Ureter (tissue), 1 donor: ENCODE data around the gene GRM4. TPM values are rescaled to one million over a fixed set of nuclear protein-coding genes. Genes with fewer than 3 reads are reported as not detected.

ENCODE experiments used
- DNase-seq: peaks from one replicate; pipeline ENCODE4 v3.0.0-alpha.2; 2020; ENCODE audit warnings: low spot score
- total RNA-seq: library from RNA; stranded (reverse); gene quantifications from one replicate; pipeline ENCODE4 v1.2.4, GENCODE V29; 2023
- donor health status: DM: yes; HTN: yes; CAD: no.

Gene GRM4
- total RNA-seq, 1 donor from 2014 or later: 0.21 TPM

DNA sequence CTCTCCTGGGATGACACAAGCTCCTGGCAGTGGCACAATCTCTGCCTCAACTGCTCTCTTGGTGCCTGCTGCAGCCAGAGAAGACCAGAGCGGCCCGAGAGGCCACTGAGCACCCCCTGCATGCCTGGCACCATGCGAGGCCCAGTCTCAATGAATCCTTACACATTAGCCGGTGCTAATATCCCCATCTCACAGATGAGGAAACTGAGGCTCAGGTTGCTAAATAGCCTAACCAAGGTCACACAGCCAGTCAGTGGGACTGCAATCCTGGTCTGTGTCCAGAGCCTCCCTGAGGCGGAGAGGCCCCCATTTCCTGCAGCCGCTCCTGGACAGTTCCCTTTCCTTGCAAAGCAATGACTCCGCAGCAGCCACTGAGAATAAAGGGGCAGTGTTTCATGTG, 81.2 kb downstream of the GRM4 start:
- DNase-seq: no peak

DNA sequence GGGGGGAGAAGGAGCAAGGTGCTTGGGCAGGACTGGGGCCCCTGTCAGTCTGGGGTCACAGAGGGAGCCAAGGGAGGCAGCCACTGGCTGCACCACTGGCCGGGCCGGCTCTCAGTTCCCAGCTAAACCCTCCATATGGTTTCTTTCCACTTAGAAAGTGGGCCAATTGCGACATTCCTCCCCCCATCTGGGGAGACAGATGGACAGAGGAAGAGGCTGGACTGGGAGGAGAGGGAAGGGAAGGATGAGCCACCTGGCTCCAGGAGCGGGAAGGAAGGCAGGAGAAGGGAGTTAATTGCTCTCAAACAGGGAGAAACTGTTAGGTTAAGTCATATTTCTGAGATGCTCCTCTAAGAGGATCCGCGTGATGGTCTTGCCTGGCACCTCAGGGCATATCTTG, 82.2 kb downstream of the GRM4 start:
- no peak for DNase-seq

DNA sequence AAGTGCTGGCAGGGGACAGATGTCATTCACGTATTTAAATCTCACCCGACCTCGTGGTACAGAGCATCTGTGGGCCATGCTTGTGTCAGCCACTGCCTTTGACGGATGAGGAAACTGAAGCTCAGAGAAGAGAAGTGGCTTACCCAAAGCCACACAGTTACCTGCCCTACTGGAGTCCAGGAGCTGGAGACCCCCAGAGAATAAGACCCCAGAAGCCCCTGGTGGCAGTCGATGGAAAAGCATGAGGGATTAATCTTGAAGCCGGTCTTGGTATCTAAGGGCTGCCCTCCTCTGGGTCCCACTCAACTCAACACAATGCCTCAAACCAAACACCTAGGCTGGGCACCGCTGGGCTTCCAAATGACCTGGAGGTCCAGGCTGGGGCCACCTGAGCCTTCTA, 83.1 kb downstream of the GRM4 start:
- DNase-seq: no peak

DNA sequence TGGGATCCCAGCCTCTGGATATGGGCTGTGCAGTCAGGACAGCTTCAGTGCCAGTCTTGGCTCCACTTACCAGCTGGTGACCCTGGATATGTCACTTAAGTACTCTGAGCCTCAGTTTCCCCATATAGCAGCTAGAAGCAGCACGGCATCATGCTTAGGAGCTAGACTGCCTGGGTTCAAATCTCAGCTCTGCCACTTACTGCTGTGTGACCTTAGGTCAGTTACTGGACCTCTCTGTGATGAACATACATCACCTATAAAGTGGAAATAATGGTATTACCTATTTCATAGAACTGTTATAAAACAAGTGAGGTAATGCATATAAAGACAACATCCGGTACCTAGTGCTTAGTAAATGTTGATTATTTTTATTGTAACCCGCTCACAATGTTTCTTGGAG, 83.7 kb downstream of the GRM4 start:
- no peak for DNase-seq

DNA sequence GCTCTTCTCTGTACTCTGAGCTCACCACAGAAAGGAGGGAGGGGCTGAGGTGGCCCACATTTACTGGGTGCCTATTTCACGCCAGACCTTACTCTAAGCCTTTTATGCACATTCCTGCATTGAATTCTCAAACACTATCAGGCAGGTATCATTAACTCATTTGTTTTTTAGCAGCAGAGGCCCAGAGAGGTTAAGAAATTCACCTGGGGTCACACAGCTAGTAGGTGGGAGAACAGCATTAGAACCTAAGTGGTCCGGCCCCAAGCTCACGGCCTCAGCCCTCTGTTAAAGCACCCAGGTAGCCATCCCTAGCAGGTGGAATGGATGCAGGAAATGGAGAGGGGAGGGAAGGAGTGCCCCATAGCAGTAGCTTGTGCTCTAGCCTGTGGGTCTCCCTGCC, 84.5 kb downstream of the GRM4 start:
- no peak for DNase-seq

DNA sequence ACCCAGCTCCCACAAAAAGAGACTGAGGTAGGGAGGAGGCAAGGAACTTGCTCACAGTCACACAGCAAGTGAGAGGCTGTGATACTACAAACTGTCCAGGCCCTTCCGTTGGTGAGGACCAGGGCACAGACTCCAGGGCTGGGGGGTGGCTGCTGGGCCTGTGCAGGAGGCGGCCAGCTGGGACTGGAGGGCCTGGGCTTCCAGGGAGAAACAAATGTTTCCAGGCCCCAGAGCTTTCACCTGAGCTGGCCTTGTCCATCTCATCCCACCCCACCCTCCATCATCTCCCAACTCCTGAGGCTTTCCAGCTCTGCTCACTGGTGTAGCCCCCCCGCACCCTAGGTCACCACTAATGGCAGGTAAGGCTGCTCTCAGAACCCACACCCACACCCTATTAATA, 86.0 kb downstream of the GRM4 start:
- DNase-seq: no peak

DNA sequence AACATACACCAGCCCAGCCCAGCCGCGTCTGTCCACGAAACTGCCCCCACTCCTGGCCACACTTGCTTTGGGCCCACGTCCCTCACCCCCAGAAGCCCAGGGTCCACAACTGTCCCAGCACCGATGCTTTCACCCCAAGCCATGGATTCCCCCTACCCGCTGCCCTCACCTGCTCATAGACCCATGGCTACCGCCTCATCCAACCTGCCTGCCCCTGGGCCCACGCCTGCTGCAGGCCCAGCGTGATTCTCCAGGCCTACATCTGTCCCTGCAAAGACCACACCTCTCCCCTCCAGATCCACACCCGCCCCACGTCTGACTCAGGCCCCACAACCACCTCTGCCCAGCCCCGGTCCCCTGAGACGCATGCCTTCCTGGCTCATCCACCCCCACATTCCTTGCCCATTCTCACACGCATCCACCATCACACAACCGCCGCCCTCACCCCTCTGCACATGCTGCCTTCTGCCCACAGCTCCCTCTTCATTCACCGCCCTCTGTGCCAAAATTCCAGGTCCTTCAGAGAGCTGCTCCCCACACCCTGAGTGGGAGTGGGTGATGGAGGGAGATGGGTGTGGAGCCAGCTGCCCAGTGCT, 86.7 kb downstream of the GRM4 start:
- DNase-seq: no peak

DNA sequence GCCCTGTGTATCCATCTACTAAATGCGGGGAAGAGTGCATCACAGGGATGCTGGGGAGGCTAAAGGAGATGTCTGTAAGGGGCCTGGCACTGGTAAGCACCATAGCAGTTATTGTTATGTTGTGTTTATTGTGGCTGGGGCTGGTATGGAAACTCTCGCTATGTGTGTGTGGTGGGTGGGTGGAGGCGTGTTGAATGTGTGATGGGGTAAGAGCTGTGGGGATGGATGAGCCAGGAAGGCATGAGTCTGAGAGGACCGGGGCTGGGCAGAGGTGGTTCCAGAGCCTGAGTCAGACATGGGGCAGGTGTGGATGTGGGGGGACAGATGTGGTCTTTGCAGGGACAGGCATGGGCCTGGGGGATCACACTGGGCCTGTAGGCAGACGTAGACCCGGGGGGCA, 88.1 kb downstream of the GRM4 start:
- no peak for DNase-seq

DNA sequence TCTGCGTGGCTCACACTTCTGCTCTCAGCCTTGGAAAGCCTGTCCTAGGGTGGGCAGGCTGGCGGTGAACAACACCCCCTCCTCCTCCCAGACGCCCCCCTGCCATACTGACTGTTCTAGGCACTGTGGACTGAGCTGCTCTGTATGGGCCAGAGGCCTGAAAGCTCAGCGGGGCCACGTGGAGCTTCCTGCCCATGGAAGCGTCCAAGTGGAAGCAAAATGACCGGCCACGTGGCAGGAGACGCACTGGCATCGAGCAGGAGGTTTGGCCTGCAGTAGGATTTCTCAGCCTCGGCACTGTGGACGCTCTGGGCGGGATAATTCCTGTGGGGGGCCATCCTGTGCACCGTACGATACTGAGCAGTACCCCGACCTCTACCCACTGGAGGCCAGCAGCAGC, 88.7 kb downstream of the GRM4 start:
- no peak for DNase-seq

DNA sequence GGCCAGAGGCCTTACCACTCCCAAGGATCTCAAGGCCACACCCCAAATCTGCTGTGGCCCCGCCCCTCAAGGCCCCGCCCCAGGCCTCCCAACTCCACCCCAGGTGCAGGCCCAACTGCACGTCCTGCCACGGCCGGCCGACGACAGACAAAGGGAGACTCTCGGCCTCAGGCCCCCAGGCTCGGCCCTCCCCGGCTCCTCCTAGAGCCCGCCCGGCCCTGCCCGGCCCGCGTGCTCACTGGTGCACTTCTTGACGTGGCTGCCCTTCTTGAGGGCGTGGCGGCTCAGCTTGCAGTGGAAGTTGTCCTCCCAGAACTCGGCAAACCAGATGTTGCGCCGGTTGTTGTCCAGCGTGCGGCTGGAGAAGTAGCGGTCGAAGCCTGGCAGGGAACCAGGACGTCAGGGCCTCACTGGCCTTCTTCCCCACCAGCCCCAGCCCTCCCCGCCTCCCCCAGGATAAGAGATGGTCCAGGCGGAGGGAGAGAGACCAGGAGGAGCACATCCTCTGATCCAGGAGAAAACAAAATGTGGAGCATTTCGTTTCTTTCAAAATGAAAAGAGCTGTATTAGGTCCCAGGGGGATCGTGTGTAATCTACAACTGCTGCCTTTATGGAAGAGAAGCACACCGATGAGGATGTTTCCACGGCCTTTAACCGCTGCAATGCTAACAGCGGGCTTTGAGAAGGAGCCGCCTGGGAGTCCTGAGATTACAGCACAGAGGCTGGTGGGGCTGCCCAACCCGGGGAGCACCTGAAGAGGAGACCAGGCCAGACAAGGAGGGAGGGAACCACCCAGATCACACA, 89.4 kb downstream of the GRM4 start:
- DNase-seq: peak; percentile 64

DNA sequence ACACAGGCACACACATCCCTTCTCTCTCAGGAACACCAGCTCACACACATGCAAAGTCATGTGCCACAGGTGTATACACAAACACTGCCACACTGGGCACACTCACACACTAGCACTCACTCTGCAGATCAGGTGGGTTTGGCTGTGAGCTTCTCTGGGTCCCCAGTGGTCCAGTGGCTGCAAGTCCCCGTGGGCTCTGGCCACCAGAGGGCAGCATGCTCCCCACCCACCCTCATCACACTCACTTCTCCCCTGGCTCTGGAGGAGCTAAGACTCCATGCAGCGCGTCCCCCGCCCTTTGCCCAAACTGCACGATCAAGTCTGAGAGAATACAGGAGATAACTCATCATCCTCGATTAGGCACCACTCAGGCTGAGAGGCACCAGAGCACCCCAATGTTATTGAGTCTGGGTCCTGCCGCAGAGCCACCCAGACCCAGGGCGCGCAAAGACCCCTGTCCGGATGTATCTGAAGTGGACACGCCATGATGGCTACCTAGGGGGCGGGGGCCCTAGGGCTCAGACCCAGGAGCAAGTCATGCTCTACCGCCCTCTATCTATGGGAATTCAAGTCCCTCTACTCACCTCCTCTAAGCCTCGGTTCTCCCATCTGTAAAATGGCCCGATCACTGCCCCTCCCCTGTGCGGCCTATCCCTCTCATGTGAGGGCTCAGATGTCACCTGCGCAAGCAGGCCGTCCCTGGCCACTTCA, 90.5 kb downstream of the GRM4 start:
- peak; percentile 58 for DNase-seq

DNA sequence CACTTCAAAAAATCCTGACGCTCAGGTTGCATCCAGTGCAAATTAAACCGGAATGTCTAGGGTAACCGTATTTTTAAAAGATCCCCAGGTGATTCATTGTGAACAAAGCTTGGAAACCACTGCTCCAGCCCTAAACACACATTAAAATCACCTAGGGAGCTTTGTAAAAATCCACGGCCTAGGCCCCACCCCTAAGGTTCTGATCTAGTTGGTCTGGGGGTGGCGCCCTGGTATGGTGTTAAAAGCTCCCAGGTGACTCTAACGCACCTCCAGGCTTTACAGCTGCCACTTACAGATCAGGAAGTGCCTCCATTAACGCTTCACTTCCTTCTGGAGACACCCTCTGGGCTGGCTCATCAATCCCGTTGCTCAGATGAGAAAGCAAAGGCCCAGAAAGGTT, 92.2 kb downstream of the GRM4 start:
- no peak for DNase-seq

DNA sequence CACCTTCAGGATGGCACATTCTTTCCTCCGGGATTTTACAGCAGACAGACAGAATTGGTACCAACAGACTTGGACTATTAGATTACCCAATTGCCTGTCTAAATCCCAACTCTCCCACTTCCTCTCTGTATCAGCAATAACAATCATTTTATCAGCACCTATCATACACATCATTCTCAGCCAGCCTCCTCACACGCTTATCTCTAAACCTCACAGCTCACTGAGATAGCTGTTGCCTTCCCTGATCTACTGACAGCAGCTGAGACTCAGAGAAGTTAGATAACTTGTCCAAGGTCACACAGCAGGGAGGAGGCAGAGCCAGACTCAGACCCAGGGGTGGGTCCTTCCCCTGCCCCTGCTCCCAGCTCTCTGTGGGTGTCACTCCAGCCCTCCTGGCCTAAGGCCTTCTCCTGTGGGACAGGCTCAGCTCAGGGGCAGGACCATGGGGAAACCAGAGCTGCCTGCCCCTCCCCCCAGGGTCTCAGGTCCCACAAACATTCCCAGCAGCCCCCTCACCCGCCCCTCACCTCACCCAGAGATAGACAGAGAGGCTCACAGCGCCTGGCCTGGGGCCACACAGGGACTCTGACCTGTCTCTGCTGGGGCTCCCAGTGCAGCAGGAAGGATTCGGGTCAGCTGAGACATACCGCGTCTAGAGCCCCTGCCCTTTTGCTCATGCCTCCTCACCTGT, 92.8 kb downstream of the GRM4 start:
- DNase-seq: no peak

DNA sequence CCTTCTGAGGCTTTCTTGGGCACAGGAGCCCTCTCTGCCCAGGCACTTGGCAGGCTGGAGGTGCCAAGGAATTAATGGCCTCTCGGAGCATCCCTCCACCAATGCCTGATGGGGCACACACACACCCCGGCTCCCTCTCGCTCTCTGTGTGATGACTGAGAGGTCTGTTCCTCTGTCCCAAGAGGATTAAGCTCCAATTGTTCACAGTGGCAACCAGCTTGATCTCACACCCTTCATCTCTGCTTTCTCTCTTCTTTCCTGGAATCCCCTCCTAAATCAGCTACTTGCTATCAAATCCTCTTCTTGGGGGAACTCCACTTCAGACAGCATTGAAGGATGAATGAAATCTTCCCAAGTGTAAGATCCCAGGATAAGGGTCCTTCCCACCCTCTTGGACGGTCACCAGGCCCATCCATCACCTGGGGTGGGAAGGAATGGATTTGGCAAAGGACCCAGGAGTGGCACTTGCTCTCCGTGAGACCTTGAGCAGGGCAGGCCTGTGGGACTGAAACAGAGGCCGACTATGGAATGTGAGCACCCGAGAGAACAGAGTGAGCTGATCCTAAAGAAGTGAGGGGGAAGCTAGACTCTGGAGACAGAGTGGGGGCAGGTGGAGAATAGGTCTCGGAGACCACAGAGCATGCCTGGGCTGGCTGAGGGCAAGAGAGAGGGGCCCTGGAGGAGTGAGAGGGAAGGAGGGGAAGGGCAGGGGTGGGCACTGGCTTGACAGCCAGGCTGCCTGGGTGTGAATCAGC, 93.6 kb downstream of the GRM4 start:
- no peak for DNase-seq

DNA sequence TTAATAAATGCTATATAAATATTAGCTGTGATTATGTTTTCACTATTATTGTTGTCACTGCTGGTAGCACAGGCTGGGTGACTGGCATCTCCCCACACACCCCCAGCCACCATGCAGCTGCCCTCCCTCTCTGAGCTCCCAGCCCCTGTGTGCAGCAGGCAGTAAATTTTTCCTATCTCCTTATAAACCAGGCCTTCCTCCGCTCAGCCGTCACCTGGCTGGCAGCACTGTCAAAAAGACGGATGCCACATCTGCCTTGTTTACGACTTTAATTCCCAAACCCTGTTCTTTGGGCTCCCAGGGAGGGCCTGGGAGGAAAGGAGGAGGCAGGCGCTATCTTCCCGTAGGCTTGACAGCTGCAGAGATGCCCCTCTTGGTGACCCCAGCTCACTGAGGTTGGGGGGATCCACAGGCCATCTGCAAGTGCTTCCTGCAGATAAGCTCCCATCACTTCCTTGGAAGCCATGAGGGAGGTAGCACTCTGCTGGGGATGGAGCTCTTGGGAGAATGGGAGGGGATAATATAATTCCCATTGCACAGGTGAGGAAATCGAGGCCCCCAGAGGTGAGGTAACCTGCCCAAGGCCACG, 94.5 kb downstream of the GRM4 start:
- DNase-seq: no peak

DNA sequence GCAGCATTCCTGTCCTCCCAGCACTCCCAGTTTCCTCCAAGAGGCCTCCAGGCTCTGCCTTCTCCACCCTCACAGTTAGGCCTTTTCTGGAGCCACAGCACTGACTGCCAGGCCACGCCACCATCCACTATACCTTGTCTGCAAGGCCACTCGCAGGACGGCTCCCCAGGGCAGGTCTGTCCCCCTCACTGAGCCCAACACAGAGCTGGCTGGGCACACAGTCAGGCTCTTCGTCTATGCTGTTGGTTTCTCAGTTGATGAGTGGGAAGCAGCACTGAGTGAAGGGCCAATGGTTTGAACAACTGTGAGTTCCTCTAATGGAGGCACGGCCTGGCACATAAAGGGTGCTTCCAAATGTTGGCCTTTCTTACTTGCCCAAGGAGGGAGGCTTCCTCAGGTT, 95.2 kb downstream of the GRM4 start:
- no peak for DNase-seq

DNA sequence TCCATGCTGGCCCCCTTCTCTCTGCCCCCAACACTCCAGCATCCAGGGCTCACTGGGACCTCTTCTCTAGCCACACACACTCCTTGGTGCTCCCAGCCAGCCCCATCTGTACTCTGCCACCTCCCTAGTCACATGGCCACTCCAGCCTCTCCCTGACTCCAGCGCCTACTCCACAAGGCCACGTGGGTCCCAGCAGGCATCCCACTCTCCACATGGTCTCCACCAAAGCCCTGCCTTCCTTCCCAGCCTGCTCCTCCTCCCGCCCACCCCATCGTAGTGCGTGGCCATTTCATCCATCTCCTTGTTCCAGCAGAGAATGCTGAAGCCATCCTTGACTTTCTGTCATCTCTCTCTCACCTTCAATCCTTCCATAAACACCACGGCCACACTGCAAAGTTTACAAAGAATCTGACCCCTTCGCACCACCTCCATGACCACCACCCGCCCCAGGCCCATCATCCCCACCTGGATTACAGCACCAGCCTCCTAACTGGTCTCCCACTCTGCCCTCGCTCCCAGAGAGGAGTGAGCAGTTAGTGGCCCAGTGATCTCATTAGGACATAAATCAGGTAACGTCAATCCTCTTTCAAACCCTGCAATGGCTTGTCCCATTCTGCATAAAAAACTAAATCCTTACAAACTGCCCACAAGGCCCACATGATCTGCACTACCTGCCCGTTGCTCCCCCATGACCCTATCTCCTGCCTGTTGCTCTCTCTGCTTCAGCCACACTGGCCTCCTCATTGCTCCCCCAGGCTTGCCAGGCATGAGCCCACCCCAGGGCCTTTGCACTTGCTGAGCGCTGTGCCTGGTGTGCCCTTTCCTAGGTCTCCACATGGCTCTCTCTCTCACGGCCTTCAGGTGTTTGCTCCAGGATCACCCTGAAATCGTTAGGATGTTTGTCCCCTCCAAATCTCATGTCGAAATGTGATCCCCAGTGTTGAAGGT, 96.2 kb downstream of the GRM4 start:
- DNase-seq: no peak

DNA sequence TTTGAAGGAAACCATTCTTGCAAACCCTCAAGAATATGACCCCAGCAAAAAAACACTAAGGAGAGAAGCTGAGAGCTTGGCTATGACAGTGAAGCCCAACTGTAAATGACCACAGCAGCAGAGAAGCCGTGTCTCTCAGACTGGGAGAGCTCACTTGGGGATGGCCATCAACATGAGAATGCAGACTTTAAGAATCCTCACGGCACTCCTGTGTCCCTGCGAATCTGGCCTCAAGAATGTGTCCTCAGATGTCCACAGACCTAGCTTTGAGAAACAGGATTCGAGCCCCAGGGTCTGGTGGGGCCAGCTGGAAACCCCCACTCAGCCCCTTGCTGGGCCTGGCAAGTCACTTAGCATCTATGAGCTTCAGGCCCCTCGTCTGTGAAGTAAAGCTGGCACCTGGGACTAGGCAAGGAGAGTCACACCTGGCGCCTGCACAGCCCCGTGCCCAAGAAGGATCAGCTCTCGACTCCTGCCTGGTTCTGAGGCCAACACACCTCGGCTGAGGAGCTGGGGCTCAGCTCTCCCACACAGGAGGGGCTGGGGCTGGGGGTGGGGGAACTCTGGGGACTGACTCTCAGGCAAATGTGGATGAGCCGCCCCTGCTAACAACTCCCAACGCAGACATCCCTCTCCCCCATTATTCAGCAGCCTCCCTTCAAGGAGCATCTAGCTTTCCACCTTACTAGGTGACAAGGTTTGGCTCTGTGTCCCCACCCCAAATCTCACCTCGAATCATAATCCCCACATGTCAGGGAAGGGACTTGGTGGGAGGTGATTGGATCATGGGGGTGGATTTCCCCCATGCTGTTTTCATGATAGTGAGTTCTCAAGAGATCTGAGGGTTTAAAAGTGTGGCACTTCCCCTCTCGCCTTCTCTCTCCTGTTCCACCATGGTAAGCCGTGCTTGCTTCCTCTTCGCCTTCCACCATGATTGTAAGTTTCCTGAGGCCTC, 97.7 kb downstream of the GRM4 start:
- DNase-seq: no peak

DNA sequence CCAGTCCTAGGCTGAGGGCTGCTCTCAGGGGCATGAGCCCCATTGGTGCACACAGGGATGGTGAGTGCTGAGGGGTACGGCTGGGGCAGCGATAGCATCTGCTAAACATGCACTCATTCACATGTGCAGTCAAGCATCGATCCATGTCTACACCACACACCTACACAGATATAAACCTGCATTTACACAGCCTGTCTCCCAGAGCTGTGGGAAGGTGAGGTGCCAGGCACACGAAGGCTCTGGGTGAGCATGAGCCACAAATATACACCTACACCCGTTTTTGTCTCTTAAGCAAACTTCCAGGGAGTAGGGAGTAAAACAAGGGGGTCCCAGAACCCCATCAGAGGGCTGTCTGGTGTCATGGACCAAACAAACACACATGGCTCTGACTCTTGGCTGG, 99.3 kb downstream of the GRM4 start:
- DNase-seq: no peak
